CD1c-positive myeloid dendritic cell (primary cell): ENCODE measurements around the gene MRI1.
A peak's percentile ranks its signal among the peaks of the same experiment; 100 is the strongest.

Experiments
- DNase-seq: peaks from one replicate; pipeline ENCODE4 v3.0.0-alpha.2; 2016; ENCODE audit errors: extremely low spot score

The MRI1 gene

GRCh38 chr19:13794398-13794756, 30.1 kb downstream of the MRI1 start:
- DNase-seq, result peak; percentile 26

GRCh38 chr19:13794757-13795589, 30.7 kb downstream of the MRI1 start, which contains the start of gene ZSWIM4:
Gene ZSWIM4, plus strand, starts transcription at chr19:13795443. Its CDS starts 206 bp downstream, at chr19:13795649.
- peak; percentile 98 for DNase-seq

GRCh38 chr19:13795595-13796300, 31.4 kb downstream of the MRI1 start:
- no peak for DNase-seq

GRCh38 chr19:13796301-13797057, 32.2 kb downstream of the MRI1 start:
- DNase-seq, result peak; percentile 80

GRCh38 chr19:13797058-13797440, 32.7 kb downstream of the MRI1 start:
- no peak for DNase-seq

- DNase-seq, result no peak
Measured at GRCh38 chr19:13797870-13798269, 33.5 kb downstream of the MRI1 start.

GRCh38 chr19:13799669-13800068, 35.3 kb downstream of the MRI1 start:
- no peak for DNase-seq

GRCh38 chr19:13803038-13803437, 38.7 kb downstream of the MRI1 start:
- DNase-seq, result no peak

GRCh38 chr19:13804830-13805683, 40.7 kb downstream of the MRI1 start:
- DNase-seq, result no peak

GRCh38 chr19:13806728-13807127, 42.4 kb downstream of the MRI1 start:
- no peak for DNase-seq

GRCh38 chr19:13807421-13808021, 43.2 kb downstream of the MRI1 start:
- DNase-seq, result no peak

GRCh38 chr19:13808856-13809255, 44.5 kb downstream of the MRI1 start:
- DNase-seq, result no peak

GRCh38 chr19:13812544-13812943, 48.2 kb downstream of the MRI1 start:
- DNase-seq, result no peak

- DNase-seq, result no peak
Measured at GRCh38 chr19:13813147-13813546, 48.8 kb downstream of the MRI1 start.

GRCh38 chr19:13814550-13814949, 50.2 kb downstream of the MRI1 start:
- DNase-seq, result no peak

- no peak for DNase-seq
Measured at GRCh38 chr19:13817018-13817614, 52.8 kb downstream of the MRI1 start.

- peak; percentile 10 for DNase-seq
Measured at GRCh38 chr19:13817615-13818371, 53.5 kb downstream of the MRI1 start.

GRCh38 chr19:13819238-13819637, 54.9 kb downstream of the MRI1 start:
- no peak for DNase-seq

- no peak for DNase-seq
Measured at GRCh38 chr19:13821292-13821691, 57.0 kb downstream of the MRI1 start.

- DNase-seq, result no peak
Measured at GRCh38 chr19:13823256-13823655, 58.9 kb downstream of the MRI1 start.
